K562 (cell line): ENCODE data around the gene ETS1. TPM values are rescaled to one million over a fixed set of nuclear protein-coding genes. Genes with fewer than 3 reads are reported as not detected.

Experiments
- ATAC-seq: fragments of 200-7000 bp; cut with Tn5 transposase; 3 replicates; pipeline ENCODE4 v1.9.1; 2020; ENCODE audit warnings: moderate library complexity
- BruUV-seq: library from RNA; stranded (reverse); fragments of 400-500 nt; replicated peaks from 2 replicates; lab custom pipeline; 2021; lab: Mats Ljungman, UMichigan
- CTCF ChIA-PET: fragments of 300-600 bp; formaldehyde crosslinking; extraction: SDS; loops from one replicate; lab custom pipeline; 2021; ENCODE audit warnings: low intra/inter-chr PET ratio; lab: Yijun Ruan, JAX
- POLR2A ChIA-PET: fragments of 300-600, 350-650 bp; sonication (Branson Sonifier 250); formaldehyde crosslinking; extraction: SDS; loops from one replicate; lab custom pipeline; 2021; ENCODE audit warnings: antibody characterized with exemption, inconsistent platforms; lab: Yijun Ruan, JAX
- DNase-seq, 4 experiments: peaks; one replicate each; pipeline versions ENCODE4 v3.0.0 to v3.0.0-alpha.2; 2011 to 2018; ENCODE audit warnings: low spot score in 3 of 4, mixed read lengths in 3 of 4; ENCODE audit errors: extremely low read depth in 1 of 4
- FAIRE-seq: peaks from 2 replicates; lab custom pipeline; 2011; peaks lifted over from hg19 to GRCh38; lab: Jason Lieb, UNC
- H2AFZ ChIP-seq: 2 replicates; pipeline ENCODE4 v1.6.0; 2011; ENCODE audit warnings: low read depth, low read length, control low read depth, inconsistent platforms
- H3K27ac ChIP-seq: fragments of 200-600 bp; 3 replicates; pipeline ENCODE4 v1.8.0; 2011; ENCODE audit warnings: low read depth, mild to moderate bottlenecking, control low read depth, inconsistent platforms, low read length, moderate library complexity, mixed read lengths; ENCODE audit errors: extremely low read depth
- H3K27me3 ChIP-seq, 2 experiments: fragments of 300-600 bp in 1 of 2; 2 replicates in 1 of 2; 3 replicates in 1 of 2; pipeline versions ENCODE4 v1.6.0 to v1.8.0; 2011; ENCODE audit warnings: inconsistent platforms in 2 of 2, low read length in 2 of 2, mild to moderate bottlenecking in 1 of 2, mixed read lengths in 1 of 2, moderate library complexity in 1 of 2; ENCODE audit not compliant: control insufficient read depth in 2 of 2, insufficient read depth in 2 of 2
- H3K36me3 ChIP-seq: fragments of 300-600 bp; 3 replicates; pipeline ENCODE4 v1.8.0; 2011; ENCODE audit warnings: mild to moderate bottlenecking, low read length, inconsistent platforms; ENCODE audit not compliant: control insufficient read depth, insufficient read depth
- H3K4me1 ChIP-seq, 2 experiments: fragments of 200-600 bp in 1 of 2; replicated peaks in 1 of 2; 2 replicates in 1 of 2; 3 replicates in 1 of 2; pipeline versions ENCODE4 v1.5.1 to v1.8.0; 2011; ENCODE audit warnings: inconsistent platforms in 2 of 2, low read length in 2 of 2, mild to moderate bottlenecking in 1 of 2, mixed read lengths in 1 of 2, moderate library complexity in 1 of 2; ENCODE audit not compliant: control insufficient read depth in 2 of 2, insufficient read depth in 2 of 2
- H3K4me2 ChIP-seq: 2 replicates; pipeline ENCODE4 v1.6.1; 2011; ENCODE audit warnings: low read length, control low read depth, inconsistent platforms, mixed read lengths; ENCODE audit not compliant: insufficient read depth
- H3K4me3 ChIP-seq: fragments of 200-600 bp; sonication (generic), shearing (Covaris generic); 2 replicates; pipeline ENCODE4 v1.5.1; 2016; ENCODE audit warnings: control low read depth, inconsistent platforms
- H3K79me2 ChIP-seq: fragments of 200-600 bp; 3 replicates; pipeline ENCODE4 v1.8.0; 2011; ENCODE audit warnings: low read length, inconsistent platforms; ENCODE audit not compliant: control insufficient read depth, insufficient read depth
- H3K9ac ChIP-seq, 2 experiments: 2 replicates each; pipeline versions ENCODE4 v1.6.0 to v1.6.1; 2011; ENCODE audit warnings: low read depth in 2 of 2, low read length in 2 of 2, control low read depth in 1 of 2, inconsistent platforms in 1 of 2, mild to moderate bottlenecking in 1 of 2, mixed read lengths in 1 of 2; ENCODE audit not compliant: insufficient read depth in 1 of 2
- H3K9me1 ChIP-seq: one replicate; pipeline ENCODE4 v1.6.0; 2011; ENCODE audit warnings: inconsistent platforms, mild to moderate bottlenecking, low read length, moderate library complexity; ENCODE audit not compliant: control insufficient read depth, insufficient read depth
- H3K9me3 ChIP-seq: replicated peaks from 2 replicates; pipeline ENCODE4 v1.5.1; 2011; ENCODE audit warnings: low read depth, low read length, inconsistent platforms; ENCODE audit not compliant: control insufficient read depth, insufficient read depth
- H4K20me1 ChIP-seq: replicated peaks from 2 replicates; pipeline ENCODE4 v1.6.1; 2011; ENCODE audit warnings: low read length, inconsistent platforms, mixed read lengths; ENCODE audit not compliant: control insufficient read depth, insufficient read depth
- ARID3A ChIP-seq: IDR thresholded peaks from 2 replicates; pipeline ENCODE4 v1.6.1; 2012; ENCODE audit warnings: low read depth, low read length, improper control_type of control experiment, borderline replicate concordance
- EGR1 ChIP-seq: fragments of 450-650 bp; conservative IDR thresholded peaks from 2 replicates; pipeline ENCODE4 v1.6.1; 2017; ENCODE audit warnings: mild to moderate bottlenecking
- FOXA1 ChIP-seq: fragments of 450-650 bp; IDR thresholded peaks from 2 replicates; pipeline ENCODE4 v1.6.1; 2016; ENCODE audit warnings: mild to moderate bottlenecking, borderline replicate concordance
- GTF2B ChIP-seq: IDR thresholded peaks from 2 replicates; pipeline ENCODE4 v1.6.1; 2011; ENCODE audit not compliant: insufficient read length; ENCODE audit errors: extremely low read depth
- WGBS: fragments of 100-300 bp; shearing (Covaris generic); methylation state at CpG from one replicate; pipeline ENCODE4 v1.1.6; 2016; ENCODE audit warnings: low coverage, mixed read lengths; ENCODE audit not compliant: insufficient coverage; ENCODE audit errors: missing lambda C conversion rate; 5-methylcytosine and 5-hydroxymethylcytosine counted together
- in situ Hi-C: fragments of 300-500 bp; cut with MboI; formaldehyde crosslinking; loops from 4 replicates; pipeline ENCODE4 v1.15.0; 2018; ENCODE audit warnings: inconsistent platforms, mixed read lengths
- intact Hi-C: fragments of 100-400 bp; cut with micrococcal nuclease; formaldehyde crosslinking; loops from 2 replicates; pipeline ENCODE4 v1.14.2; 2022
- polyA plus RNA-seq, 8 experiments: library from polyadenylated mRNA; depleted of rRNA in 4 of 8; stranded (reverse) in 5 of 8; unstranded in 3 of 8; fragments of >200 nt; fragmentation: Nextera tagmentation in 2 of 8; fragmentation: Illumina TruSeq in 1 of 8; extraction: Ambion mirVana in 2 of 8; extraction: Trizol in 1 of 8; gene quantifications; 2 replicates each; pipeline versions ENCODE4 v1.2.1 to v1.2.3, GENCODE V29; 2011 to 2014; ENCODE audit warnings: inconsistent platforms in 1 of 8, missing spikeins in 1 of 8
- total RNA-seq, 7 experiments: library from RNA; depleted of rRNA in 6 of 7; stranded (reverse); fragments of >200 nt in 6 of 7; fragmentation: Illumina TruSeq in 2 of 7; extraction: Trizol in 2 of 7; gene quantifications; 2 replicates each; pipeline versions ENCODE4 v1.2.1 to v1.2.3, GENCODE V29; 2011 to 2021; ENCODE audit warnings: low replicate concordance in 1 of 7

Gene ETS1
- total and polyA plus RNA-seq, 9 of the 15 experiments (the other 6 are each of a cell fraction or from before 2014, with no cell fraction given): 0.04 to 1.4 (median 0.23) TPM

- no peak overlapping the region for H2AFZ ChIP-seq
- H4K20me1 ChIP-seq: no peaks in the 10 kb centered on the region
- intact Hi-C loops: no loop called here
- H3K9me1 ChIP-seq: no peaks in the 10 kb centered on the region
- WGBS: 4% methylated on average over 18 of the region's 18 CpGs
- no peaks in the 10 kb centered on the region for H3K36me3 ChIP-seq
- ATAC-seq (no peak), FAIRE-seq (no peak)
- no peaks in the 10 kb centered on the region for H3K9me3 ChIP-seq
- ChIA-PET CTCF (no interaction called here), POLR2A (no interaction called here)
- peaks cover 0 to 6% of the 10 kb centered on the region in 2 experiments; a peak in 1 of 5 replicates for H3K27me3 ChIP-seq
- no peak overlapping the region for H3K4me2 ChIP-seq
- H3K79me2 ChIP-seq: no peaks in the 10 kb centered on the region
- no peak overlapping the region for H3K4me3 ChIP-seq
- no peaks in the 10 kb centered on the region for H3K4me1 ChIP-seq
- in situ Hi-C loops: no loop called here
- H3K9ac ChIP-seq: no peak overlapping the region
- TF ChIP-seq EGR1: no peak
- TF ChIP-seq ARID3A: no peak
- TF ChIP-seq FOXA1: no peak
- no peak for TF ChIP-seq GTF2B
- TF ChIP-seq, all 486 proteins: peak for 0
- H3K27ac ChIP-seq: no peak overlapping the region
- no TSS peak for BruUV-seq
- no peak for DNase-seq
Observed at GRCh38 chr11:128610721-128611617, 23.6 kb upstream of the ETS1 start.
